NT2/D1 (cell line): Measurements from ENCODE around the gene CARD11.

Source experiments
- DNase-seq: peaks from one replicate; pipeline ENCODE4 v3.0.0-alpha.2; 2011; ENCODE audit warnings: low read depth, low spot score
- H3K27me3 ChIP-seq: 2 replicates; pipeline ENCODE4 v1.6.0; 2011; ENCODE audit warnings: mild to moderate bottlenecking; ENCODE audit not compliant: insufficient read length, insufficient read depth
- H3K36me3 ChIP-seq: 2 replicates; pipeline ENCODE4 v1.6.1; 2011; ENCODE audit warnings: mild to moderate bottlenecking, low read length, mixed read lengths; ENCODE audit not compliant: insufficient read depth, insufficient read length
- H3K4me1 ChIP-seq: 2 replicates; pipeline ENCODE4 v1.5.1; 2011; ENCODE audit not compliant: insufficient read depth, insufficient read length
- H3K4me3 ChIP-seq: 2 replicates; pipeline ENCODE4 v1.5.1; 2011; ENCODE audit warnings: low read depth; ENCODE audit not compliant: insufficient read length
- H3K9ac ChIP-seq: 2 replicates; pipeline ENCODE4 v1.6.0; 2011; ENCODE audit warnings: low read depth; ENCODE audit not compliant: insufficient read length
- H3K9me3 ChIP-seq: 2 replicates; pipeline ENCODE4 v1.5.1; 2011; ENCODE audit warnings: mild to moderate bottlenecking, low read length; ENCODE audit not compliant: insufficient read depth
- SUZ12 ChIP-seq: IDR thresholded peaks from 2 replicates; pipeline ENCODE4 v1.6.1; 2011; ENCODE audit not compliant: insufficient read length, insufficient read depth; ENCODE audit errors: extremely low read depth
- YY1 ChIP-seq: IDR thresholded peaks from 2 replicates; pipeline ENCODE4 v1.6.1; 2011; ENCODE audit not compliant: insufficient read length, insufficient read depth
- ZNF274 ChIP-seq: IDR thresholded peaks from 2 replicates; pipeline ENCODE4 v1.6.1; 2011; ENCODE audit warnings: mild to moderate bottlenecking, low read depth, low read length

The CARD11 gene

GRCh38 chr7:2915023-2915422 lies 128.6 kb downstream of the CARD11 start:
- H3K9me3 ChIP-seq: no peaks in the 10 kb centered on the region
- DNase-seq: no peak
- H3K4me1 ChIP-seq: peaks cover 5% of the 10 kb centered on the region
- no peak overlapping the region for H3K4me3 ChIP-seq
- no peaks in the 10 kb centered on the region for H3K27me3 ChIP-seq
- H3K36me3 ChIP-seq: peaks cover 19% of the 10 kb centered on the region
- no peak overlapping the region for H3K9ac ChIP-seq
- no peak for TF ChIP-seq ZNF274
- no peak for TF ChIP-seq SUZ12
- TF ChIP-seq YY1: no peak

DNA sequence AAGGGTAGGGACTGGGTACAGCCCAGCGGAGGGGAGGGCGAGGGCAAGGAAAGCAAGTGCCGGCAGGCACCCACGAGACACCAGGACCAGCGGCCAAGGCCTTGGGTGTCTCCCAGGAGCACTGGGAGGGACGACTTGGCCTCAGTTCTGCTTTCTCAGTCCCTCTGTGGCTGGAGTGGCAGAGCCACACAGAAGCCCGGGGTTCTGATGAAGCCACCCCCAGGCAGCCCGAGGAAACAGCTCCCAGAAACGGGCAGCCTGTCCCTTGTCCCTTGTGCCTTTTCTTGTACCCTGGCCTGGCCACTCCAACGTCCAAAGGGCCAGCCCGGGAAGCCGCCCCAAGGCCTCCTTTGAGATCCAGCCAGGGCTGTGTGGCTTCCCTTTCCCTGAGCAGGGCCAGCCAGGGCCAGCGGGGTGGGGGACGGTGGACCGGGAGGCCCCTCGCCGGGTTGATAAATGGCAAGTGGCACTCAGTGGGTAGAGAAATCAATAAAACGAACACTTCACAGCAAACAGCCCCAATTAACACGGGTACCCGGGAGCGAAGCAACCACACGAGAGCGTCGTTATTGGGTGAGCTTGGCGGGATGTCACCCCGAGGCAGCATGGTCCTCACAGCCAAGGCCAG lies 129.8 kb downstream of the CARD11 start:
- Histone ChIP-seq H3K27me3 (no peaks in the 10 kb centered on the region), H3K4me1 (peaks cover 5% of the 10 kb centered on the region), H3K9me3 (no peaks in the 10 kb centered on the region), H3K36me3 (peaks cover 15% of the 10 kb centered on the region), H3K4me3 (no peak overlapping the region), H3K9ac (no peak overlapping the region)
- TF ChIP-seq YY1 (no peak), SUZ12 (no peak), ZNF274 (no peak)
- no peak for DNase-seq

GRCh38 chr7:2912684-2913439 lies 130.8 kb downstream of the CARD11 start:
- Histone ChIP-seq H3K4me1 (peaks cover 5% of the 10 kb centered on the region), H3K36me3 (peaks cover 8% of the 10 kb centered on the region)
- TF ChIP-seq YY1 (no peak), ZNF274 (no peak), SUZ12 (no peak)

GRCh38 chr7:2911466-2911865 lies 132.2 kb downstream of the CARD11 start:
- TF ChIP-seq ZNF274 (no peak), YY1 (no peak), SUZ12 (no peak)
- H3K9ac ChIP-seq: peak overlapping the region; percentile 10
- peaks cover 5% of the 10 kb centered on the region for H3K4me1 ChIP-seq
- peaks cover 8% of the 10 kb centered on the region for H3K36me3 ChIP-seq
- H3K9me3 ChIP-seq: no peaks in the 10 kb centered on the region
- DNase-seq: no peak
- H3K4me3 ChIP-seq: no peak overlapping the region
- no peaks in the 10 kb centered on the region for H3K27me3 ChIP-seq

More at GRCh38 chr7:2912684-2913439, 130.8 kb downstream of the CARD11 start:
- no peak for DNase-seq
- Histone ChIP-seq H3K9ac (no peak overlapping the region), H3K9me3 (no peaks in the 10 kb centered on the region), H3K27me3 (no peaks in the 10 kb centered on the region), H3K4me3 (no peak overlapping the region)

DNA sequence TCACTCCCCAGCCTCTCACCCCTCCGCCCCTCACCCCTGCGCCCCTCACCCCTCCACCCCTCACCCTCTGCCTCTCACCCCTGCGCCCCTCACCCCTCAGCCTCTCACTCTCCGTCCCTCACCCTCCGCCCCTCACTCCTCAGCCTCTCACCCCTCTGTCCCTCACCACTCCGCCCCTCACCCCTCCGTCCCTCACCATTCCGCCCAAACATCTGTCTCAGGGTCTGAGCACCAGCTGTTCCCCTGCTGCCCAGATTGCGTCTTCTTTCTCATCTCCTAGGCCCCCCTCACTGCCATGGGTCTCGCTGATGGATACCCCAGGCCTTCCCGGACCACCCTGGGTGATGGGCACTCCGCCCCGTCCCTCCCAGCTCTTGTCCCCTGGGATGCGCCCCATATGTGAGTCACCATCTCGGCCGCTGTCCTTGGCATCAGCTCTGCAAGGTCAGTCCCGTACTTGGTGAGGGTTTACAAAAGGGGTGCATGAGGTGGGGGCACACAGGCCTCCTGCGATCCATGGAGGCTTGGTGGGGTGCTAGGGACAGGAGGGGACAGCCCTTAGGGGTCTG lies 134.1 kb downstream of the CARD11 start:
- H3K9me3 ChIP-seq: no peaks in the 10 kb centered on the region

DNA sequence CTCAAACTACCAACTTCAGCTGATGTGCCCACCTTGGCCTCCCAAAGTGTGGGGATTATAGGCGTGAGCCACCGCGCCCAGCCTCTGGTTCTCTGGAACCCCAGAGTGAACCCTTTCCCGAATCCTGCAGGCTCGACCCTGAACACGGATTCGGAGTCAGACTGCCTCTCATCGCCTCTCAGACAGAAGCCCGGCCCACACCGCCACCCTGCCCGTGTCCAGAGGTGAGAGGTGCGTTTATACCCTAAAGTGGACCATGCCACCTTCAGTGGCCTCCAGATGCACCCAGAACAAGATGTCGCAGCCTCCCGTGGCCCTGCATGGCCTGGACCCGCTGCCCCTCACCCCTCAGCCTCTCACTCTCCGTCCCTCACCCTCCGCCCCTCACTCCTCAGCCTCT lies 134.6 kb downstream of the CARD11 start:
- H3K4me1 ChIP-seq: no peaks in the 10 kb centered on the region
- H3K9me3 ChIP-seq: no peaks in the 10 kb centered on the region
- H3K4me3 ChIP-seq: no peak overlapping the region
- peaks cover 8% of the 10 kb centered on the region for H3K36me3 ChIP-seq
- DNase-seq: no peak
- no peak for TF ChIP-seq YY1
- no peak for TF ChIP-seq SUZ12
- no peak for TF ChIP-seq ZNF274
- H3K27me3 ChIP-seq: no peaks in the 10 kb centered on the region
- no peak overlapping the region for H3K9ac ChIP-seq

More for the DNA sequence above, 134.1 kb downstream of the CARD11 start:
- Histone ChIP-seq H3K4me1 (no peaks in the 10 kb centered on the region), H3K9ac (no peak overlapping the region), H3K4me3 (no peak overlapping the region), H3K36me3 (peaks cover 8% of the 10 kb centered on the region), H3K27me3 (no peaks in the 10 kb centered on the region)
- TF ChIP-seq YY1 (no peak), ZNF274 (no peak), SUZ12 (no peak)
- DNase-seq: no peak

DNA sequence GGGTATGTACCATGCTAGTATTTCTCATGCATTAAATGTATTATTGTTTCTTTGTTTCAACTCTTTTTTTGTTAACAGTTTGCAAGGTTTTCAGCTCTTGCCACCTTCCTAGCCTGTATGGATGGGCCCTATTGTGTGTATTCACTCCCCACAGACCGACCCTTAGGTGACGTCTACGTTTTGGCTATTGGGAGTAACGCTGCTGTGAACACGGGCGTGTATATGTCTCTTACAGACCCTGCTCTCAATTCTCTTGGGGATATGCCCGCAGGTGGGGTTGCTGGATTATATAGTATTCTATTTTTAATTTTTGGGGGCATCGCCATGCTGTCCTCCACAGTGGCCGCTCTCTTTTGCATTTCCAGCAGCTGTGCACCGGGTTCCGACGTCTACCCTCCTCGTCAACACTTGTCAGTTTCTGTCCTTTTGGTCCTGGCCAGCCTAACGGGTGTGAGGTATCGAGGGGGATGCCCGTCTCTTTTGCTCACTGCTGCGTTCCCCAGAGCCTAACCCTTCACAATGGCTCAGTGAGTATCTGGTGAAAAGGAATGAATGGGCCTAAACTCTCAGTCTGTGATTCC lies 135.5 kb downstream of the CARD11 start:
- H3K4me1 ChIP-seq: peaks cover 2% of the 10 kb centered on the region
- H3K4me3 ChIP-seq: no peak overlapping the region
- no peaks in the 10 kb centered on the region for H3K27me3 ChIP-seq
- H3K9me3 ChIP-seq: no peaks in the 10 kb centered on the region
- H3K36me3 ChIP-seq: peaks cover 8% of the 10 kb centered on the region
- TF ChIP-seq YY1 (no peak), ZNF274 (no peak), SUZ12 (no peak)
- H3K9ac ChIP-seq: no peak overlapping the region
- no peak for DNase-seq
